ENCODE measurements around the gene SLC16A8. TPM values are rescaled to one million over a fixed set of nuclear protein-coding genes. Genes with fewer than 3 reads are reported as not detected.

SLC16A8 gene
- total and polyA plus RNA-seq, 2 experiments from 2014 or later, result 0.52 to 0.66 TPM

- H3K4me2 ChIP-seq, result no peak overlapping the region
- H3K4me3 Mint-ChIP-seq, result no peak overlapping the region
- ATAC-seq (no peak), DNase-seq (ENCODE audit: low spot score) (no peak)
- no peaks in the 10 kb centered on the region for H3K36me3 ChIP-seq (ENCODE audit: insufficient read depth)
- H3K27ac ChIP-seq (ENCODE audit: low read depth), result no peak overlapping the region
- H3K9me3 Mint-ChIP-seq, result no peaks in the 10 kb centered on the region
- TF ChIP-seq JUNB (IDR thresholded peaks at IDR 0.05; ENCODE audit: unreplicated experiment) (no peak), EZH2phosphoT487 (IDR thresholded peaks at IDR 0.05; ENCODE audit: unreplicated experiment) (no peak), EZH2 (IDR thresholded peaks at IDR 0.05; ENCODE audit: low read depth, unreplicated experiment) (no peak), STAT1 (IDR thresholded peaks at IDR 0.05; ENCODE audit: unreplicated experiment) (no peak), NANOG (IDR thresholded peaks at IDR 0.05; ENCODE audit: borderline replicate concordance) (no peak), ZNF114 (CRISPR knock-in tag; IDR thresholded peaks at IDR 0.05) (no peak), CREB1 (CRISPR knock-in tag; IDR thresholded peaks at IDR 0.05; ENCODE audit: low read depth) (no peak), ZNF462 (CRISPR knock-in tag; IDR thresholded peaks at IDR 0.05) (no peak), POLR2AphosphoS5 (IDR thresholded peaks at IDR 0.05; ENCODE audit: low read depth) (no peak), ZNF331 (CRISPR knock-in tag; IDR thresholded peaks at IDR 0.05; ENCODE audit: low read depth) (no peak)
- TF ChIP-seq, protein P1, sequence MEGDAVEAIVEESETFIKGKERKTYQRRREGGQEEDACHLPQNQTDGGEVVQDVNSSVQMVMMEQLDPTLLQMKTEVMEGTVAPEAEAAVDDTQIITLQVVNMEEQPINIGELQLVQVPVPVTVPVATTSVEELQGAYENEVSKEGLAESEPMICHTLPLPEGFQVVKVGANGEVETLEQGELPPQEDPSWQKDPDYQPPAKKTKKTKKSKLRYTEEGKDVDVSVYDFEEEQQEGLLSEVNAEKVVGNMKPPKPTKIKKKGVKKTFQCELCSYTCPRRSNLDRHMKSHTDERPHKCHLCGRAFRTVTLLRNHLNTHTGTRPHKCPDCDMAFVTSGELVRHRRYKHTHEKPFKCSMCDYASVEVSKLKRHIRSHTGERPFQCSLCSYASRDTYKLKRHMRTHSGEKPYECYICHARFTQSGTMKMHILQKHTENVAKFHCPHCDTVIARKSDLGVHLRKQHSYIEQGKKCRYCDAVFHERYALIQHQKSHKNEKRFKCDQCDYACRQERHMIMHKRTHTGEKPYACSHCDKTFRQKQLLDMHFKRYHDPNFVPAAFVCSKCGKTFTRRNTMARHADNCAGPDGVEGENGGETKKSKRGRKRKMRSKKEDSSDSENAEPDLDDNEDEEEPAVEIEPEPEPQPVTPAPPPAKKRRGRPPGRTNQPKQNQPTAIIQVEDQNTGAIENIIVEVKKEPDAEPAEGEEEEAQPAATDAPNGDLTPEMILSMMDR (conservative IDR thresholded peaks at IDR 0.05; ENCODE audit: low read depth in 2 of 2), result no peak
- TF ChIP-seq, protein P2, sequence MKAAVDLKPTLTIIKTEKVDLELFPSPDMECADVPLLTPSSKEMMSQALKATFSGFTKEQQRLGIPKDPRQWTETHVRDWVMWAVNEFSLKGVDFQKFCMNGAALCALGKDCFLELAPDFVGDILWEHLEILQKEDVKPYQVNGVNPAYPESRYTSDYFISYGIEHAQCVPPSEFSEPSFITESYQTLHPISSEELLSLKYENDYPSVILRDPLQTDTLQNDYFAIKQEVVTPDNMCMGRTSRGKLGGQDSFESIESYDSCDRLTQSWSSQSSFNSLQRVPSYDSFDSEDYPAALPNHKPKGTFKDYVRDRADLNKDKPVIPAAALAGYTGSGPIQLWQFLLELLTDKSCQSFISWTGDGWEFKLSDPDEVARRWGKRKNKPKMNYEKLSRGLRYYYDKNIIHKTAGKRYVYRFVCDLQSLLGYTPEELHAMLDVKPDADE (IDR thresholded peaks at IDR 0.05), result no peak
- H3F3A ChIP-seq (replicated peaks; ENCODE audit: low read depth), result 0 out of 2 replicates have a peak, but pooled peaks cover under 1% of the 10 kb centered on the region
- H3K79me2 ChIP-seq (replicated peaks; ENCODE audit: insufficient read depth), result no peaks in the 10 kb centered on the region
- no peaks in the 10 kb centered on the region for H4K20me1 ChIP-seq (replicated peaks; ENCODE audit: insufficient read depth)
- peaks cover 26% of the 10 kb centered on the region for H3K4me1 Mint-ChIP-seq
- peaks cover 27% of the 10 kb centered on the region for H3K27me3 Mint-ChIP-seq (ENCODE audit: insufficient read depth, low read depth, poor library complexity)
- no peak overlapping the region for H3K4me3 ChIP-seq
- H3K27me3 ChIP-seq (ENCODE audit: insufficient read depth), result no peaks in the 10 kb centered on the region
- no peak overlapping the region for H3K27ac Mint-ChIP-seq
- no peak overlapping the region for H2AFZ ChIP-seq
- H3K4me1 ChIP-seq (ENCODE audit: insufficient read depth), result peaks cover 15% of the 10 kb centered on the region; the same call in 1 of the 2 replicates
- no peaks in the 10 kb centered on the region for H3K9me2 ChIP-seq (ENCODE audit: insufficient read depth)
- no peaks in the 10 kb centered on the region for H3K36me3 Mint-ChIP-seq (ENCODE audit: low read depth)
Observed at GRCh38 chr22:38029901-38030300, 54.1 kb downstream of the SLC16A8 start.
